ENCODE results near the gene TAF4B. TPM values are rescaled to one million over a fixed set of nuclear protein-coding genes. Genes with fewer than 3 reads are reported as not detected.

TAF4B gene
- total and polyA plus RNA-seq, 4 donors, result 0.10 to 4.3 (median 0.30) TPM

DNA sequence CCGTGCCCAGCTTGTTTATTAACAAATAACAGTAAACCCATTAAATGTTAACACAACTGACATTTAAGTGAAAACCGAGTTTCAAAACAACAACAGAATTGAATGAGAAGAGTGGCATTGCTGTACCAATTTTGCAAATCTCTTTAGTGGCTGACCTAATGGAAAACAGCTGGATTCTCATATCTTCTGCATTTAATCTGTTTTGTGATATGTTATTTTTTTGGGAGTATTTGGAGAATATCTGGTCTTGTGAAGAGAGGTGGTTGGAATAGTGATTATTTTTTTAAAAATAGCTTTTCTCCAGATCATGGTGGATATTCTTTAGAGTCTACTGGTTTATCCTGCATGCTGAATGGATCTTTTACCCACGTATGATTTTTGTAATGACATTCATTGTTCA lies 51.1 kb downstream of the TAF4B start (continued):
- TF ChIP-seq ZBTB33 (IDR thresholded peaks at IDR 0.05) (no peak), TAF1 (conservative IDR thresholded peaks at IDR 0.05) (no peak), YY1 (IDR thresholded peaks at IDR 0.05) (no peak), RAD21 (IDR thresholded peaks at IDR 0.05) (no peak)

DNA sequence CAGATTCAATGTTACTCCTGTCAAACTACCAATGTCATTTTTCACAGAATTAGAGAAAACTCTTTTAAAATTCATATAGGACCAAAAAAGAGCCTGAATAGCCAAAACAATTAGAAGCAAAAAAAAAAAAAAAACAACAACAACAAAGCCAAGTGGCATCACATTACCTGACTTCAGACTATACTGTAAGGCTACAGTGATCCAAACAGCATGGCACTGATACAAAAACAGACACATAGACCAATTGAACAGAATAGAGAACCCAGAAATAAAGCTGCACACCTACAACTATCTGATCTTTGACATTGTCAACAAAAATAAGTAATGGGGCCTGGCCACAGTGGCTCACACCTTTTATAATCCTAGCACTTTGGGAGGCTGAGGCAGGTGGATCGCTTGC lies 53.2 kb downstream of the TAF4B start:
- Histone ChIP-seq H3K4me3 (ENCODE audit: low read depth in 1 of 3, low read length in 3 of 3) (no peak overlapping the region), H3K27me3 (ENCODE audit: control insufficient read depth in 4 of 4, insufficient read depth in 4 of 4, low read length in 3 of 4) (peaks cover 0 to 3% (median 0%) of the 10 kb centered on the region in 4 donors), H3K9ac (ENCODE audit: low read depth in 1 of 2, low read length in 2 of 2) (no peak overlapping the region), H3K36me3 (ENCODE audit: control insufficient read depth in 4 of 4, insufficient read depth in 3 of 4, low read depth in 1 of 4, low read length in 3 of 4) (no peaks in the 10 kb centered on the region), H3K9me3 (ENCODE audit: control insufficient read depth in 4 of 4, low read length in 3 of 4) (peaks cover 0 to 7% (median 1%) of the 10 kb centered on the region in 4 donors), H3K4me1 (ENCODE audit: control insufficient read depth in 4 of 4, insufficient read depth in 4 of 4, low read length in 3 of 4) (no peaks in the 10 kb centered on the region), H3K27ac (ENCODE audit: low read depth in 1 of 2, low read length in 2 of 2) (no peak overlapping the region)
- DNase-seq (ENCODE audit: low spot score), result no peak
- TF ChIP-seq ZBTB33 (IDR thresholded peaks at IDR 0.05) (no peak), GABPA (IDR thresholded peaks at IDR 0.05 in 1 of 2, conservative IDR thresholded peaks at IDR 0.05 in 1 of 2) (no peak), RAD21 (IDR thresholded peaks at IDR 0.05) (no peak), HNF4A (conservative IDR thresholded peaks at IDR 0.05) (no peak), TAF1 (conservative IDR thresholded peaks at IDR 0.05) (no peak), FOXA1 (IDR thresholded peaks at IDR 0.05) (no peak), FOXA2 (IDR thresholded peaks at IDR 0.05) (no peak), JUND (IDR thresholded peaks at IDR 0.05) (no peak), MAX (IDR thresholded peaks at IDR 0.05) (no peak), CTCF (IDR thresholded peaks at IDR 0.05; ENCODE audit: low read depth, low read length, missing input control) (no peak), YY1 (IDR thresholded peaks at IDR 0.05) (no peak), NR2F2 (IDR thresholded peaks at IDR 0.05) (no peak), SP1 (IDR thresholded peaks at IDR 0.05) (no peak), RXRA (IDR thresholded peaks at IDR 0.05) (no peak), HNF4G (IDR thresholded peaks at IDR 0.05) (no peak), EGR1 (IDR thresholded peaks at IDR 0.05; ENCODE audit: low read depth in 2 of 2) (no peak)
- TF ChIP-seq, protein P1, sequence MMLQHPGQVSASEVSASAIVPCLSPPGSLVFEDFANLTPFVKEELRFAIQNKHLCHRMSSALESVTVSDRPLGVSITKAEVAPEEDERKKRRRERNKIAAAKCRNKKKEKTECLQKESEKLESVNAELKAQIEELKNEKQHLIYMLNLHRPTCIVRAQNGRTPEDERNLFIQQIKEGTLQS (IDR thresholded peaks at IDR 0.05), result no peak
- TF ChIP-seq, protein P2, sequence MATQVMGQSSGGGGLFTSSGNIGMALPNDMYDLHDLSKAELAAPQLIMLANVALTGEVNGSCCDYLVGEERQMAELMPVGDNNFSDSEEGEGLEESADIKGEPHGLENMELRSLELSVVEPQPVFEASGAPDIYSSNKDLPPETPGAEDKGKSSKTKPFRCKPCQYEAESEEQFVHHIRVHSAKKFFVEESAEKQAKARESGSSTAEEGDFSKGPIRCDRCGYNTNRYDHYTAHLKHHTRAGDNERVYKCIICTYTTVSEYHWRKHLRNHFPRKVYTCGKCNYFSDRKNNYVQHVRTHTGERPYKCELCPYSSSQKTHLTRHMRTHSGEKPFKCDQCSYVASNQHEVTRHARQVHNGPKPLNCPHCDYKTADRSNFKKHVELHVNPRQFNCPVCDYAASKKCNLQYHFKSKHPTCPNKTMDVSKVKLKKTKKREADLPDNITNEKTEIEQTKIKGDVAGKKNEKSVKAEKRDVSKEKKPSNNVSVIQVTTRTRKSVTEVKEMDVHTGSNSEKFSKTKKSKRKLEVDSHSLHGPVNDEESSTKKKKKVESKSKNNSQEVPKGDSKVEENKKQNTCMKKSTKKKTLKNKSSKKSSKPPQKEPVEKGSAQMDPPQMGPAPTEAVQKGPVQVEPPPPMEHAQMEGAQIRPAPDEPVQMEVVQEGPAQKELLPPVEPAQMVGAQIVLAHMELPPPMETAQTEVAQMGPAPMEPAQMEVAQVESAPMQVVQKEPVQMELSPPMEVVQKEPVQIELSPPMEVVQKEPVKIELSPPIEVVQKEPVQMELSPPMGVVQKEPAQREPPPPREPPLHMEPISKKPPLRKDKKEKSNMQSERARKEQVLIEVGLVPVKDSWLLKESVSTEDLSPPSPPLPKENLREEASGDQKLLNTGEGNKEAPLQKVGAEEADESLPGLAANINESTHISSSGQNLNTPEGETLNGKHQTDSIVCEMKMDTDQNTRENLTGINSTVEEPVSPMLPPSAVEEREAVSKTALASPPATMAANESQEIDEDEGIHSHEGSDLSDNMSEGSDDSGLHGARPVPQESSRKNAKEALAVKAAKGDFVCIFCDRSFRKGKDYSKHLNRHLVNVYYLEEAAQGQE (IDR thresholded peaks at IDR 0.05), result no peak
- WGBS, result 90% methylated on average over 1 of the region's 1 CpG
